Activated CD8-positive, alpha-beta memory T cell treated with anti-CD3 and anti-CD28 coated beads for 48 hours (primary cell): ENCODE results near the gene TRAPPC3L.

Experiments used
- DNase-seq, 3 experiments: peaks; one replicate each; pipeline ENCODE4 v3.0.0-alpha.2; 2020; ENCODE audit warnings: low read depth in 2 of 3, low spot score in 2 of 3

The TRAPPC3L gene

DNA sequence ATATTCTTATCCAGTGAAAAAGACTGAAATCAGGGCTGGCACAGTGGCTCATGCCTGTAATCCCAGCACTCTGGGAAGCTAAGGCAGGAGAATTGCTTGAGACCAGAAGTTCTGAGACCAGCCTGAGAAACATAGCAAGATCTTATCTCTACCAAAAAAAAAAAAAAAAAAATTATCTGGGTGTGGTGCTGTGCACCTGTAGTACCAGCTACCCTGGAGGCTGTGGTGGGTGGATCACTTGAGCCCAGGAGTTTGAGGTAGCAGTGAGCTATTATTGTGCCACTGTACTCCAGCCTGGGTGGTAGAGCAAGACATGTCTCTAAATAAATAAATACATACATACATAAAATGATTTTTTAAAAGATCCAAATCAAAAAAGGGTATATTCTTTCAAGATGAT, 78.0 kb downstream of the TRAPPC3L start:
- no peak for DNase-seq

DNA sequence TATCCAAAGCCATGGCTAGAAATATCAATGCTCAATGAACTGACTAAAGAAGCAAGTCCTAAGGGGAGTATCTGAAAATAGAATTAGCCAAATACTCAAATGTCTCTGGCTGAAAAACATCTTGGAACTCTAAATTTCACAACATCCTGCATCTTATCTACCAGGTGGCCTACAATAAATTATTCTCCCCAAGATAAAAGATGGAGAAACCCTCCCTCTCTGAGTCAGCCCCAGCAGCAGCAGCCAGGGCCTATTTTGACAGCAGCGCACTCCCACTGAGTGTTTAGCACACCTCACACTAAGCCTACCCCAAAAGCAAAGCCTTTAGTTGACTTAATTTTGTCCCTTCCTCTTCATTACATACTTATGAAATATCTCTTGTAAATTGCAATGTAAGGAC, 78.4 kb downstream of the TRAPPC3L start:
- DNase-seq, result no peak

DNA sequence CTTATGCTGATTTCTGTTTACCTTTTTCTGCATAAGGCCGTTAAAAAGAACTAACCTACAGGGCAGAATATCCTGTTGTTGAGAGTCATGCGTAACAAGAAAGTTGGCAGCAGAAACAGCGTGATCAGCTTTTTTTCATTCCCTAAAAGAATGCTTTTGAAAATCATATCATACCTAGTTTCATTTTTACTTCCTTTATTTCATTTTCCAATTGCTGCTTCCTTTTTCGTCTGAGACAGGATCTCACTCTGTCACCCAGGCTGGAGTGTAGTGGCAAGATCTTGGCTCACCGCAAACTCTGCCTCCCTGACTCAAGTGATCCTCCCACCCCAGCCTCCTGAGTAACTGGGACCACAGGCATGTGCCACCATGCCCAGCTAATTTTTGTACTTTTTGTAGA, 80.2 kb downstream of the TRAPPC3L start:
- DNase-seq, result no peak

DNA sequence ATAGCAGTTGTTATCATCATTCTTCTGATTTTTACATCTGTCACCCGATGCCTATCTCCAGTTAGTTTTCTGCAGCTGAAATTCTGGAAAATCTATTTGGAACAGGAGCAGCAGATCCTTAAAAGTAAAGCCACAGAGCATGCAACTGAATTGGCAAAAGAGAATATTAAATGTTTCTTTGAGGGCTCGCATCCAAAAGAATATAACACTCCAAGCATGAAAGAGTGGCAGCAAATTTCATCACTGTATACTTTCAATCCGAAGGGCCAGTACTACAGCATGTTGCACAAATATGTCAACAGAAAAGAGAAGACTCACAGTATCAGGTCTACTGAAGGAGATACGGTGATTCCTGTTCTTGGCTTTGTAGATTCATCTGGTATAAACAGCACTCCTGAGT, 82.2 kb downstream of the TRAPPC3L start:
- DNase-seq, result no peak

DNA sequence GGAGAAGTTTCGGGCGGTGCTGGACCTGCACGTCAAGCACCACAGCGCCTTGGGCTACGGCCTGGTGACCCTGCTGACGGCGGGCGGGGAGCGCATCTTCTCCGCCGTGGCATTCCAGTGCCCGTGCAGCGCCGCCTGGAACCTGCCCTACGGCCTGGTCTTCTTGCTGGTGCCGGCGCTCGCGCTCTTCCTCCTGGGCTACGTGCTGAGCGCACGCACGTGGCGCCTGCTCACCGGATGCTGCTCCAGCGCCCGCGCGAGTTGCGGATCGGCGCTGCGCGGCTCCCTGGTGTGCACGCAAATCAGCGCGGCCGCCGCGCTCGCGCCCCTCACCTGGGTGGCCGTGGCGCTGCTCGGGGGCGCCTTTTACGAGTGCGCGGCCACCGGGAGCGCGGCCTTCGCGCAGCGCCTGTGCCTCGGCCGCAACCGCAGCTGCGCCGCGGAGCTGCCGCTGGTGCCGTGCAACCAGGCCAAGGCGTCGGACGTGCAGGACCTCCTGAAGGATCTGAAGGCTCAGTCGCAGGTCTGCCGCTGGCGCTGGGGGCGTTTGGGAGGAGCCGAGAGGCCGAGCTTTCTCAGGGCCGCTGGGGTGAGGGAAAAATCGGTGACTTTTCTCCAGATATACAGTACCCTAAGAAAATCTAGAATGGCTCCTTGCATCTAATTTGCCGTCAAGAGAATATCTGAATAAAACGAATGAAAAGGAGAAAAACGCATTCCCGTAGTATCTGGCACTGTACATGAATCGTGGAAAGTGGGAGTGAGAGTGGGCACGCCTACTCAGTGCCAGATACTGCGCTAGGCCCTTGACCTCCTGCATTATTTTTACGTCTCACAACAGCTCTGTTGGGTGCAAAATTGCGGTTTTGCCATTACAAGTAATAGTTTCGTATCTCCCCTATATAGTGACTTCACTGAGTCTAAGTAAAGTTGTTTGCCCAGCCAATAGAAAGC, 83.3 kb downstream of the TRAPPC3L start:
- DNase-seq, result peak; percentile 3 to 28 (median 23)

DNA sequence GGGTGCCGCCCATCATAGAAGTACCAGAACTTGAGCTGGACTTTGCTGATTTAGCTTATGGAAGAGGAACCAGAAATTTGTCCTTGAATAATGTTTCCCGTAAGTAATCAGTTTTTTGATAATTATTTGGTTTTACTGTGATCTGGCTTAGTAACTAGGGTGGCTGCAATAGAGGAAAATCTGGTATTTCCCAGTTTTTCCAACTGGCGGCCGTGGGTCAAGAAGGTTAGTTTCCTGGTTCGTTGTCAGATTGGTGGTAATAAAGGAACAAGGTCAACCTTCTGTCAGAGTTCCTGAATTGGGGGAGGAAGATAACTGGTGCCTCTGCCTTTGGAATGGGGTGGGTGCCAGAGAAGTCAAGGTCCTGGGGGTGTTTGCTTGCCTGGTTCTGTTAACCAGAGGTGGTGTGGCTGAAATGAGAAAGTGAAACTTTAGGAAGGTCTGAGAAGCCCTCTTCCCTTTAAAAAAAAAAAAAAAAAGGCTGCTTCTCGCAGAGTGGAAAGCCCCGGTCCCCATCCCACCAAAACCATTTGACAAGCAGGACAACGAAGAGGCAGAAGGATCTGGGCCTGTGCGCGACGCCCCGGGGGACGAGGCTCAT, 84.1 kb downstream of the TRAPPC3L start, which contains the start of gene CALHM6:
CALHM6 (plus strand) TSS at position 45 of the 601 bp plus-strand sequence; CDS start at position 600, 555 bp downstream.
- DNase-seq, result no peak

DNA sequence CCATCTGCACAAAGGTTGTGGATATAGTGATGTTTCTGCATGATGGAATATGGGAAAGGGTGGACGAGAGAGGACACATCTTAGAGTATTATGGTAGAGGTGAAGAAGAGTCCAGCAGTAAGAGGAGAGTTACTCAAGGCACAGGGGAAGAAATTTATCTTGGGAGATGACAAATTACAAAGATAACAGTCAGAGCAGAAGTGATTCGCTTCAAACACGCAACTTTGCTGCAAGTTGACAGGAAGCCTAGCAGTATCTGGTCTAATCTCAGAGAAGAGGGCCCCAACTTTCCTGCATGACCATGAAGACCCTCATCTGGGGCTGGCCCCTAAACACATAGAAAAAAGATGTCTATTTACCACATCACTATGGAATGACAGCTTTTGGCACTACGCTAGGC, 85.6 kb downstream of the TRAPPC3L start:
- no peak for DNase-seq

DNA sequence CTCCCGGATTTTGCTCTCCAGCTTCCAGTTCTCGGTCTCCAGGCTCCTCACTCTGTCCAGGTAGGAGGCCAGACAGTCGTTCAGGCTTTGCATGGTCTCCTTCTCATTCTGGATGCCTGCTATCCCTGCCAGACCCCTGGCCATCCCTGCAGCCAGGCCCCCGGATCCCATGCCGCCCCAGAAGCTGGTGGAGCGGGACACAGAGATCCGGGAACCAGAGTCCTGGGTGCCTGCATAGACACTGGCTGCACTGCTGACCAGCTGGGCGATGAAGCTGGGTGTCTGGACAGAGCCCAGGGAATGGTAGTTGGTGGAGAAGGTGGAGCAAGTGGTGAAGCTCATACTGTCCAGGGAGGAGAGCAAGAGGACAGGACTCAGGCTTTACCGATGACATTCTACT, 87.2 kb downstream of the TRAPPC3L start:
- DNase-seq, result no peak

DNA sequence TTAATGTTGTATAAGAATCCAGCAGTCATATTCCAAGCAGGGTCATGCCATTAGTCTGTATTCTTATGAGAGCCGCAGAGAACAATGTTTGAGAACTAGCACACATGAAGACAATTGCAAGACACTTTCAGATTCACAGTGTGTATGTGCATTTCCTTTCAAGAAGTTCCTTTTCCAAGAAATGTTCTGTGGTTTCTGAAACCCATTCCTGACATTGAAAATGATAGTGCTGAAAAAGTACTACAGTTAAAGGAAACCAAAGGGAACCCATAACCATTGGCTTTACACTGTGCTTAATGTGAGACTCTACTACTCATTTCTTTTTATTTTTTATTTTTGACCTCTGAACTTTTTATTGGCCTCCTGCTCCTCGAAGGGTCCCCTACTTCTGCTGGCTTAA, 88.6 kb downstream of the TRAPPC3L start:
- no peak for DNase-seq

DNA sequence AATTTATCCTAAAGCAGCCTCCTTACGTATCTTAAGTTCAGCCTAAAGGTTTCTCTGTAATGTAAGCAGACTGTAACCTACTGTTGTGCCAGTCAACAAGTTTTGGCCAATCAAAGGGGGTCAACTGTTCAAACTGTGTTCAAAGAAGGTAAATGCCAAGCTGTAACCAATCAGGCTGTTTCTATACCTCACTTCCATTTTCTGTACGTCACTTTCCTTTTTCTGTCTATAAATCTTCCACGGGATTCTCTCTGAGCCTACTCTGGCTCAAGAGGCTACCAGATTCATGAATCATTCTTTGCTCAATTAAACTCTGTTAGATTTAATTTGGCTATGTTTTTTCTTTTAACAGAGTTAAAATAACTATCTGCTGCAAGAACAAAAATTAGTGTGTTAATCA, 89.4 kb downstream of the TRAPPC3L start:
- DNase-seq, result no peak

DNA sequence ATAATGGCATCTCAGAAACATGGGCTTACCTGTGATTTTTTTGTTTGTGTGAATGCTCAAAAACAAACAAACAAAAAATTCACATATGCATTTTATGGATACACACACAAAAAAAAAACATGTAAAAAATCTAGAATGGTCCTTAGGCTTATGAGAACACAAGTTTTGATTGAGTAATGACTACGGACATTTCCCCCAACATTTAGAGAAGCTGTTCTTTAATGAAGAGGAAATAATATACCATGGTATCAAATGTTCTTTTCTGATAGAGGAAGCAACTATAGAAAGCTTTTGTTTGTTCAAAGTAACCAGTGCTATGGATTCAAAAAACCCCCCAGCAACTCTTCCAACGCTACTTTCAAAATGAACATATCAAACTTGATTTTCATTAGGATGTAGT, 93.0 kb downstream of the TRAPPC3L start:
- no peak for DNase-seq

DNA sequence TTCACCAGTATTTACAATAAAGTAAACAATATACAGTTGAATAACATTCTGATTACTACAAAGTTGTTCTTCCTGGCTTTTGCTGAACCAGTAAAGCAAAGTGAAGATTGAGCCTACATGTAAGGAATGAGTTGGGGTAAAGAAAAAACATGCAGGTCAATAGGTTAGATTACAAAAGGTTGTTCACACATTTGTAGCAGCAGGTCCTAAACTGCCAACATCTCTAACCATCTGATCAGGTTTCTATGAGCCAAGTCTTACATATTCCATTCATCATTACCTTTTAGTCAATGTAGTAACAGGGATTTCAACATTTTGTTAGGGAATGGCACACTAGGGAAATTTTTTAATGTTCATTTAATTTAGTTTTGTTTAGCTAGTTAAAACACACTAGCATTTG, 93.6 kb downstream of the TRAPPC3L start:
- no peak for DNase-seq

DNA sequence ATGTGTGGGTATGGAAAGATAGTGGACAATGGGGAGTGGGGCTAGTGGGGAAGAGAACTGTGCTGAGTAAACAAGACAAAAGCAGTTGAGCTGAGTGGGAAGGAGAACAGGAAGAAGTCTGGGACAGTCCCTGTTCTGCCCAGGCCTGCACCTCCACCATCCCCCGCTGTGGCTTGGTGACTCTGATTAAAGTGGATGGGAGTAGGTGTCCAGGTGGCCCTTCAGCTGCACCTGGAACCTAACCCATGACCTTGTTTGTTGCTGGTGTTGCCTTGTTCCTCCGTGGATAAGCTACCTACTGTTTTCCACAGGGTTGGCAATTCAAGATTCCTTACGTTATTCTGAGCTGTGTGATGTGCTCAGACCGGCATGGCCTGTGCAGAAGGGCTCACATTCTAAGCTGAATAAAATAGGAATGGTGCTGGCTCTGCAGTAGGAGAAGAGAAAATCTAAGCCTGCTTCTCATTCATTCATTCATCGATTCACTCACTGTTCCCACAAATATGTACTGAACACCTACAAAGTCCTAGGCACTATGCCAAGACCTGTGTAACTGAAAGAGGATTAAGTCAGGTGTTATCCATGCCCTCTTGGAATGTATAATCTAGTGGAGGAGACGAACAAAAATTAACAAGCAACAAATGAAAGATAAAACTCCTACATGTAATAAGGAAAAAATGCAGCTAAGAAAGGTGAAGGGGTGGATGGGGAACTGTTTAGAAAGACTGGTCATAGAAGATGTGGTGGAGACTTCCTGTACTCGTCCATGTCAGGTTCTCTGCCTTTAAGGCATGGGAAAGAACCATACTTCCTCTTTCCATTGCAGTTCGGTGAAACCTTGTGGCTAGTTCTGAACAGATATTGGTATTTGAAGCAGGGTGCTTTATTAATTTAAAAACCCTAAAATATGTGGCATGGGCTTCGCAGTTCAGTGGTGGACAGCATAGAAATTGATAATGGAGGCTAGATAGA, 94.4 kb downstream of the TRAPPC3L start:
- no peak for DNase-seq

DNA sequence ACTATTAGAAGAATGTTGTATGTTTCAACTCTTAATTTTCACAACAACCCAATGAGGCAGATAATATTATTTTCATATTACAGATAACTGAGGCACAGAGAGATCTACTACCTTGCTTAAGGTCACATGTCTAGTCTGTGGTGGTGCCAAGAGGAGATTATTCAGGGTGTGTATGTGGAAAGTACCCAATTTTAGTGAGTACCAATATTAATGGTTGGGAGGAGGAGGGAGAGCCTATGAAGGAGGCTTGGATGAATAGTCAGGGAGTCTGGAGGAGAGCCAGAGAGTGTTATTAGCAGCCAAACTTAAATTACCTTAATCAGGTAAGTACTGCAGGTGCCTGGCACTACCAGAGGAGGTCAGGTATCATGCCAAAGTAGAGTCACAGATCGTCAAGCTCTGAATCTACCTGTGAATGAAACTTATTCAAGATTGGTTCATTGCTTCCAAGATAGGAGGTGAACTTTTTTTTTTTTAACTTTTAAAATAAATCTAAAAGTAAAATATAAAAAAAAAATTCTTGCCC, 95.2 kb downstream of the TRAPPC3L start:
- no peak for DNase-seq

DNA sequence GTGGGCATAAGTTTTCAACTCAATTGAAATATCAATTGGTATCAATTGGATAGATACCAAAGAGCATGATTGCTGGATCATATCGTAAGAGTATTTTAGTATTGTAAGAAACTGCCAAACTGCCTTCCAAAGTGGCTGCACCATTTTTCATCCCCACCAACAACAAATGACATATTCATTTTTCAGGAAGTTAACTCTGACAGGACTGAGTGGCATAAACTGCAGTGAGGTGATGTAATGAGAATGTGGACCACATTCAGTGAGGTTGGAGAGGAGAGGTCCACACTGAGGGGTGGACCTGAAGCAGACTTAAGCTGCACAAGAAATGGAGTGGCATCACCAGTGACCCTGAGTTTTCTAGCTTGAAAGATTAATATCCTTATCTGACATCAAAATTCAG, 95.9 kb downstream of the TRAPPC3L start:
- DNase-seq, result no peak

DNA sequence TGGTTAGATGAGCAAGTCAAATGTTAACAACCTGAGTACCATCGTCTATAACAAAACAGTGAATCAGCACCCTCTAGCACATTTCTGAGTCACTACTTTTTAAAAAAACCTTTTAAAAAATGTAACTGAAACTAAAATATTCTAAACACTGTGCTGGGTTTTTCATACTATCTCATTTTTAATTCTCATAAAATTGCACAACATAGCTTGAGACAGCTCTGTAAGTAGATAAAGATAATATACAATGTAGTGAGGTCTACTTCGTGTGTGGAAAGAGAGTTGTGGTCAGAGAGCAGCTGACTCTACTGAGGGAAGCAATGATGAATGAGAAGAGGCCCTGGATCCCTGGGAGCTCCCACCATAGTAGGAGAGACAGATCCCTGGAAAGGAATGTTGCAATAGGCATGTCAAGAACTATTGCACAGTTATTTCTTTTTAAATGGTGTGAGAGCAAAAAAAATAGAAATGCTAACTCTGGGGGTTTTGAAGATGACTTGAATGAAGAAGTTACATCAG, 97.9 kb downstream of the TRAPPC3L start:
- DNase-seq, result no peak

DNA sequence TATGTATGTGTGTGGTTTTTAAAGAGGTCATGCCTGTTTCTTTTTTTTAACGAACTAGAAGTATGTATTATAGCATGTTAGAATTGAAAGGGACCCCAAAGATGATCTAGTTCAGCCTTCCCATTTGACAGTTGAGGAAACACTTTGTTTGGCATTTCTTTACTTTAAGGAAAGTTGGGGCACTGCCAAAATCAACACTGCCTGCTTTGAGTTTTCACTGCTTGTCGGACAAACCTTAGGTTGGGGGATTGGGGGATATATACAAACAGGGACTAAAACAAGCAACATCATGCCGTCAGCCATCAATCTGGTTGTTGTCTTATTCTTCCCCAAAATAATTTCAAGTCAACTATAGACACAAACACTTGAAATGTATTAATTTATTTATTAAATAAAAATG, 98.4 kb downstream of the TRAPPC3L start:
- no peak for DNase-seq

DNA sequence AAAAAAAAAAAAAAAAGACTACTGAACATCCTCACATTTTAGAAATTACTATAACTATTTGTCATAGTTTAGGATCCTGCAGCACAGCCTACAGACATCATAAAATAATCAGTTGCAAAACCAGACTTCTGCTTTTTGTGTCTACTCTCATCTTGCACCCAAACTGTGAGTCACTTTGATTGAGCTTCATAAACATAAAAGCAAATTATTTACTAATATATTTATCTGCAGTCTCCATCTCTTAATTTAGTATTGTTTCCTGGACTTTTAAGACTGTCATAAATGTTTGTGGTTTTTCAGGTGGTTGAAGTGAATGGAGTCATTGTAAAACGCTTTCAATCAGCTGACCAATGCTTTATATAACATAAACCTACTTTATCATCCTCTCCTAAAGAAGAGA, 99.1 kb downstream of the TRAPPC3L start:
- DNase-seq, result no peak

DNA sequence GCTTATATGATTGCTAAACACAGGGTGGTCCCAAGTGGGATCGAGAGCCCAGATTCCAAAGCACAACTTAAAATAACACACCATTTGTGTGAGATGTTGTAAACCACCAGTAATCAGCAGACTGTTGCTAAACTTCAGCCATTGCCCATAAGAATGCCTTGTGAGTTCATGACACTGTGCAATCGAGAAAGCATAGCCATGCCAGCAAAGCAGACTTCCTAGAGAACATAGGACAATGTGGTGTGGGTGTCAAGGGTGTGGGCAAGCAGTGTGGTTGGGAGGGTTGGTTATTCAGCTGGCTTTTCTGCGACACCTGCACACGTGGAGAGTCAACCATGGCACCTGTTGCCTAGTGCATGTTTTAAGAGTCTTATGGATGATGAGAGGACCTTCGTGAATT, 100.4 kb downstream of the TRAPPC3L start:
- DNase-seq, result no peak
